ENCODE results near the gene ZNF554.

DNA sequence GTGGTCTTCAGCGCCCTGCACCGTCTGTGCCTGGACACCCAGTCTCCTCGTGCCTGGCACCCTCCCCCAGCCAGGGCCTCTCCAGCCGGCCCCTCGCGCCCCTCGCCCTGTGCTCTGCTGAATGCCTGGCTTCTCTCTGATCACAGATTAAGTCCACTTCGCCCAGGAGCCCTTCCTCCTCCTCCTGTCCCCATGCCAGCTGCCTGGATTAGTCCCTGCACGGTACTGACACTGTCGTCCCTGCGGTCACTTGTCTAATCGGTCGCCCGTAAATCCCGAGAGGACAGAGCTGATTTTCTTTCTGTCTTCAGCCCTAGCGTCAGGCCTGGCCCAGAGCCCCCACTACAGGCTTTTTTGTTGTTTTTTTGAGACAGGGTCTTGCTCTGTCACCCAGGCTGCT, 27.8 kb upstream of the ZNF554 start:
- TF ChIP-seq, protein P1, sequence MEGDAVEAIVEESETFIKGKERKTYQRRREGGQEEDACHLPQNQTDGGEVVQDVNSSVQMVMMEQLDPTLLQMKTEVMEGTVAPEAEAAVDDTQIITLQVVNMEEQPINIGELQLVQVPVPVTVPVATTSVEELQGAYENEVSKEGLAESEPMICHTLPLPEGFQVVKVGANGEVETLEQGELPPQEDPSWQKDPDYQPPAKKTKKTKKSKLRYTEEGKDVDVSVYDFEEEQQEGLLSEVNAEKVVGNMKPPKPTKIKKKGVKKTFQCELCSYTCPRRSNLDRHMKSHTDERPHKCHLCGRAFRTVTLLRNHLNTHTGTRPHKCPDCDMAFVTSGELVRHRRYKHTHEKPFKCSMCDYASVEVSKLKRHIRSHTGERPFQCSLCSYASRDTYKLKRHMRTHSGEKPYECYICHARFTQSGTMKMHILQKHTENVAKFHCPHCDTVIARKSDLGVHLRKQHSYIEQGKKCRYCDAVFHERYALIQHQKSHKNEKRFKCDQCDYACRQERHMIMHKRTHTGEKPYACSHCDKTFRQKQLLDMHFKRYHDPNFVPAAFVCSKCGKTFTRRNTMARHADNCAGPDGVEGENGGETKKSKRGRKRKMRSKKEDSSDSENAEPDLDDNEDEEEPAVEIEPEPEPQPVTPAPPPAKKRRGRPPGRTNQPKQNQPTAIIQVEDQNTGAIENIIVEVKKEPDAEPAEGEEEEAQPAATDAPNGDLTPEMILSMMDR (conservative IDR thresholded peaks at IDR 0.05; ENCODE audit: low read length) = no peak
- no peak for TF ChIP-seq EZH2phosphoT487 (IDR thresholded peaks at IDR 0.05; ENCODE audit: borderline replicate concordance)
